DMS114 treated with DMSO at 0.1 percent for 48 hours (cell line): Measurements from ENCODE around the gene PIPOX.

Experiments
- DNase-seq: peaks from one replicate; lab custom pipeline; 2025; ENCODE audit not compliant: unreplicated experiment; lab: John Stamatoyannopoulos, UW

The PIPOX gene

GRCh38 chr17:29018788-29019474 is 24.0 kb upstream of the PIPOX start:
- no peak for DNase-seq

- DNase-seq: no peak
Measured at GRCh38 chr17:29019475-29020181, 23.3 kb upstream of the PIPOX start.

GRCh38 chr17:29020576-29020975 is 22.4 kb upstream of the PIPOX start:
- no peak for DNase-seq

- DNase-seq: no peak
Measured at GRCh38 chr17:29021226-29021625, 21.7 kb upstream of the PIPOX start.

GRCh38 chr17:29022074-29022473 is 20.9 kb upstream of the PIPOX start:
- no peak for DNase-seq

- no peak for DNase-seq
Measured at GRCh38 chr17:29024316-29024952, 18.5 kb upstream of the PIPOX start.

GRCh38 chr17:29031488-29031887 is 11.5 kb upstream of the PIPOX start:
- DNase-seq: no peak

GRCh38 chr17:29032013-29032856 is 10.7 kb upstream of the PIPOX start:
- no peak for DNase-seq

- DNase-seq: no peak
Measured at GRCh38 chr17:29032857-29033197, 10.1 kb upstream of the PIPOX start.

- DNase-seq: no peak
Measured at GRCh38 chr17:29034510-29034909, 8.4 kb upstream of the PIPOX start.

GRCh38 chr17:29036584-29036983 is 6.4 kb upstream of the PIPOX start:
- DNase-seq: no peak

GRCh38 chr17:29037739-29038084 is 5.2 kb upstream of the PIPOX start:
- no peak for DNase-seq

GRCh38 chr17:29038085-29038795 is 4.7 kb upstream of the PIPOX start:
- DNase-seq: no peak

GRCh38 chr17:29039764-29040598 is 3.0 kb upstream of the PIPOX start:
- no peak for DNase-seq

GRCh38 chr17:29041091-29041490 is 1.9 kb upstream of the PIPOX start:
- DNase-seq: no peak

GRCh38 chr17:29041571-29041970 is 1.4 kb upstream of the PIPOX start:
- DNase-seq: no peak

- no peak for DNase-seq
Measured at GRCh38 chr17:29042026-29042678, 789 bp upstream of the PIPOX start.

- DNase-seq: no peak
Measured at GRCh38 chr17:29043539-29044145, 701 bp downstream of the PIPOX start.

GRCh38 chr17:29045026-29045425 is 2.1 kb downstream of the PIPOX start:
- DNase-seq: no peak
